Fibroblast of pulmonary artery (primary cell): ENCODE results near the gene CDH16.

ENCODE experiments used
- DNase-seq: peaks from one replicate; pipeline ENCODE4 v3.0.0-alpha.2; 2010; ENCODE audit warnings: low read depth
- H3K4me3 ChIP-seq: replicated peaks from 2 replicates; pipeline ENCODE4 v1.5.1; 2011; ENCODE audit warnings: low read depth, mild to moderate bottlenecking, control low read depth, low read length, moderate library complexity
- TF ChIP-seq, protein P1 (sequence below): IDR thresholded peaks from 2 replicates; pipeline ENCODE4 v1.5.1; 2011; ENCODE audit warnings: mild to moderate bottlenecking, control low read depth, low read length, inconsistent platforms; ENCODE audit errors: missing control alignments

CDH16 gene

DNA sequence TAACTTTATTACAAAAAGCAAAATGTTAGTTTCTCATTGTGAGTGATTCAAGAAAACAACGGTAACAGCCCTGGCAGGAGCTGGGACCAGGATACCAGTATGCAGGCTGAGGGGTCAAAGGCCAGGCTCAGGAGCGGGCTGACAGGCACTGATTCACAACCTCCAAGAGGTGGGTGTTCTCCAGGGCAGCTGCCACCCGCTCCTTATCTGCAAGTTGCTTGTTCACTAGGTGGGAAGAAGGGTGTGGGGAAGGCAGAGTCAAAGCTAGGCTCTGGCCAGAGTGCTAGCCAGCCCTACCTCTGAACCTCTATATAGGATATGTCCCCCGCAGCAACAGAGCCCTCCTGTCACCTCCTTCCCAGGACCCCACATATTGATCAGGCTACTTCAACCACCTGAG lies 13.4 kb upstream of the CDH16 start:
- TF ChIP-seq, protein P1, sequence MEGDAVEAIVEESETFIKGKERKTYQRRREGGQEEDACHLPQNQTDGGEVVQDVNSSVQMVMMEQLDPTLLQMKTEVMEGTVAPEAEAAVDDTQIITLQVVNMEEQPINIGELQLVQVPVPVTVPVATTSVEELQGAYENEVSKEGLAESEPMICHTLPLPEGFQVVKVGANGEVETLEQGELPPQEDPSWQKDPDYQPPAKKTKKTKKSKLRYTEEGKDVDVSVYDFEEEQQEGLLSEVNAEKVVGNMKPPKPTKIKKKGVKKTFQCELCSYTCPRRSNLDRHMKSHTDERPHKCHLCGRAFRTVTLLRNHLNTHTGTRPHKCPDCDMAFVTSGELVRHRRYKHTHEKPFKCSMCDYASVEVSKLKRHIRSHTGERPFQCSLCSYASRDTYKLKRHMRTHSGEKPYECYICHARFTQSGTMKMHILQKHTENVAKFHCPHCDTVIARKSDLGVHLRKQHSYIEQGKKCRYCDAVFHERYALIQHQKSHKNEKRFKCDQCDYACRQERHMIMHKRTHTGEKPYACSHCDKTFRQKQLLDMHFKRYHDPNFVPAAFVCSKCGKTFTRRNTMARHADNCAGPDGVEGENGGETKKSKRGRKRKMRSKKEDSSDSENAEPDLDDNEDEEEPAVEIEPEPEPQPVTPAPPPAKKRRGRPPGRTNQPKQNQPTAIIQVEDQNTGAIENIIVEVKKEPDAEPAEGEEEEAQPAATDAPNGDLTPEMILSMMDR: no peak
- DNase-seq: no peak

DNA sequence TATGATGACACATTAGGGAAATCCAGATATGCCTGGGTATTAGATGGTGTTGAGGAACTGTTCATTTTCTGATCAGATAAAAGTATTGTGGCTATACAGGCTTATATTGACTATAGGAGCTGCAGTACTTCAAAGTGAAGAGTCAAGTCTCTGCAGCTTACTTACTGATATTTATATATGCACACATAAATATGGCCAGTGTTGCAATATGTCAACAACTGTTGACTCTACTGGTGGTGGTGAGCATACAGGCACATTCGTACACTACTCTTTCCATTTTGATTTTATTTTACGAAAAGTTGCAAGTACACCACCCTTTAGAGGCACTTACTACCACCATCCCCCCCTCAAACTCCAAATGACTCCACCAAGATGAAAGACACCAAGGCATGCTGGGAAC lies 13.0 kb upstream of the CDH16 start:
- TF ChIP-seq, protein P1: no peak
- DNase-seq: no peak
- H3K4me3 ChIP-seq: no peak overlapping the region

More for the DNA sequence above, 13.4 kb upstream of the CDH16 start:
- no peak overlapping the region for H3K4me3 ChIP-seq

DNA sequence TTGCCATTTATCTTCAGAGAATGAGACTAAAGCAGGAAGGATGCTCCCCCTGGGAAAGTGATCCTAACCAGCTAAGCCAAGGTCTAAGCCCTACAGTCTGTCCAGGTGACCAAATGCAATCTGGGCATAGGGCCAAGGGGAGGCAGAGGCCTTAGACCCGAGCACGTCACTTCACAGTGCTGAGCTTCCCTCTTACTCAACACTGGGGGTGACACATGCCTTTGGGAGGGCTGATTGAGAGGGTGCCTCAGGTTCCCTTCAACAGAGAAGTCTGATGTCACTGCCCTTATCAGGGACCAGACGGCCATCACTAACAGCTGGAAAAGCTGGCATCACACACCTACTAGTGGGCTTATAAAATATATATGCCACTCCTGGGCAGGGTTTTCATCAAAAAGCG lies 11.5 kb upstream of the CDH16 start:
- H3K4me3 ChIP-seq: no peak overlapping the region
- peak; percentile 74 for DNase-seq
- TF ChIP-seq, protein P1: no peak

DNA sequence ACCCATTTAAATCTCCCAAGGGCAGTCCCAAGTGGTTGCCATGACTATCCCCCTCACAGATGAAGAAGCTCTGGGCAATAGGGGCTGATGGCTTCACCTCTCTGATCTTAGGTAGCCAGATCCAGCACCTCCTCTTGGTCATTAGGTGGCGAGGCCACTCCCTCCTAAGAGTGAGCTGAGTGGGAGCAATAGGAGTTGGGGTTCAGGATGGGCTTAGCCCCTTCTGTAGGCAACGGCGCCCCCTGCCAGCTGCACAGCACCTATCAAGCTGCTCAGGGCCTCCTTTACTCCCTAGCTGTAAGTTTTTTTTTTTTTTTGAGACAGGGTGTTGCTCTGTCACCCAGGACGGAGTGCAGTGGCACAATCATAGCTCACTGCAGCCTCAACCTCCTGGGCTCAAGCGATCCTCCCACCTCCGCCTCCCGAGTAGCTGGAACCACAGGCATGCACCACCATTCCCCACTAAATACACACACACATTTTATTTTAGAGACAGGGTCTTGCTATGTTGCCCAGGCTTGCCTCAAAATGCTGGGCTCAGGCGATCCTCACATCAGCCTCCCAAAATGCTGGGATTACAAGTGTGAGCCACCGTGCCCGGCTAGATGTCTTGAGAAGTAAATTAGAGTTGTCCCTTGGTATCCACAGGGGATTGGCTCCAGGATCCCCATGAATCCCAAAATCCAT lies 10.2 kb upstream of the CDH16 start:
- TF ChIP-seq, protein P1: peak; percentile 39
- peak; percentile 25 for DNase-seq
- H3K4me3 ChIP-seq: no peak overlapping the region

DNA sequence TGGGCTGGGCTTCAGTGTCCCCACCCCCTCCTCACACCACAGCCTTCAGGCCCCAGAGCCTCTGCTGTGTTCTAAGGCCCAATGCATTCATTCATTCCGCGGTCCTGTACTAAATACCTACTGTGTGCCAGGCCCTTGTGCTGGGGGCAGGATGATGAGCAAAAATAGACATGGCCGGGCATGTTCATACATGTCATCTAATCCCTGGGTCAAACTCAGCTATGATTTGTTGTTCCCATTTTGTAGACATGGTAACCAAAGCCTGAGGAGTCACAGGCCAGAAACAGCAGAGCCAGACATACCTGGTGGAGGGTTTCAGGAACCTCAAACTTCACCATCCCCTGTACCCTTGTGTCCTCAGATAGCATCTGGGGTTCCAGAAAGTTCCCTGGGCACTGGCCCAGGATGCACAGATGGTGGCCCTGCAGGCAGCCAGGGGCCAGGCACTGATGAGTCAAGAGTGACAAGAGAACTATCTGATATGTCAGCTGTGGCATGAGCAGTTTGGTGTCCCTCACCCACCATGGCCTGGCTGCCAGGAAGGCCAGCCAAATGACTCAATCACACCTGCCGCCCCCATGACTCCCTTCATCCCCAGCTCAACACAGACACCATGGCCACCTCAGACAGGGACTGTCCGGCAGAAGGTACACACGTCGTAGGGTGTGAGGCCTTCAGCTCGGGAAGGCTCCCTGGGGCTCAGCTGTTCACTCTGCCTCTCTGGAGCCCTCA lies 9.4 kb upstream of the CDH16 start:
- DNase-seq: no peak
- no peak overlapping the region for H3K4me3 ChIP-seq
- TF ChIP-seq, protein P1: no peak

DNA sequence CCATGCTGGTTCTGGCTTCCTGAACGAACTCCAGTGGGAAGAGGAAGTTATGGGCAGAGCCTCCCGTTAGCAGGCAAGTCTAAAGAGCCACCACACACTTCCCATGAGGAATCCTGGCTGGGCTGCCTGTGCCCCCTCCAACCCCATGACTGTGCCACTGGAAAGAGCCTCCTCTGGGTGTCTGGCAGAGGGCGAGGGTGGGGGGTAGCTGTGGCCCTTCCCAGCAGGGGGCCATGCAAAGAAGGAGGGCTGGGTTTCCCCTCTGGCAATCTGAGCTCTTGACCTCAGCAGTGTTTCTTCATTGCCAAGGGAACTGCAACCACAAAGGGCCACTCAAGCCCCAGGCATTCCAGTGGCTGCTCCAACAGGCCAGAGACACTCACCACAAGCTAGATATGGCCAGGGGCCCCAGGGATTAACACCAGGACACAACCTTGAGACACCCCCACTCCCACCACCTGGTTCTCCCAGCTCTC lies 8.3 kb upstream of the CDH16 start:
- H3K4me3 ChIP-seq: no peak overlapping the region
- DNase-seq: peak; percentile 83
- TF ChIP-seq, protein P1: no peak
